ENCODE results near the gene NAB2. TPM values are rescaled to one million over a fixed set of nuclear protein-coding genes. Genes with fewer than 3 reads are reported as not detected.
A peak's percentile ranks its signal among the peaks of the same experiment; 100 is the strongest.
"Not testable (repeated sequence)": the region's sequence is repeated elsewhere in the genome, so short reads cannot be mapped to it uniquely, and the experiment has no call there.

NAB2 gene
- polyA plus RNA-seq, 2 of the 4 experiments (the other 2 are of a cell fraction) = 8.6 to 9.8 TPM

GRCh38 chr12:57073566-57074450 is 15.1 kb upstream of the NAB2 start:
- H3K4me1 ChIP-seq; H3K4me2 ChIP-seq; ATAC-seq; FAIRE-seq; H3K27ac ChIP-seq; DNase-seq (ENCODE audit: low read depth in 1 of 2, low spot score in 1 of 2); H3K4me3 ChIP-seq; H3K9me3 ChIP-seq: not testable (repeated sequence)
- CTCF ChIA-PET = interaction anchor here (0.5 to 20.9 kb wide), 13 partner anchors 9 to 110 kb away, joined by 3 to 440 read pairs (median 5); partner anchors contain the start of genes NAB2 and STAT6
- 93% methylated on average over 6 of the region's 6 CpGs for WGBS (ENCODE audit: missing lambda C conversion rate)
- POLR2A ChIA-PET = interaction anchor here (0.6 to 1.8 kb wide), 3 partner anchors 14 to 167 kb away, joined by 5 to 7 read pairs (median 7); partner anchors contain the start of gene STAT6

DNA sequence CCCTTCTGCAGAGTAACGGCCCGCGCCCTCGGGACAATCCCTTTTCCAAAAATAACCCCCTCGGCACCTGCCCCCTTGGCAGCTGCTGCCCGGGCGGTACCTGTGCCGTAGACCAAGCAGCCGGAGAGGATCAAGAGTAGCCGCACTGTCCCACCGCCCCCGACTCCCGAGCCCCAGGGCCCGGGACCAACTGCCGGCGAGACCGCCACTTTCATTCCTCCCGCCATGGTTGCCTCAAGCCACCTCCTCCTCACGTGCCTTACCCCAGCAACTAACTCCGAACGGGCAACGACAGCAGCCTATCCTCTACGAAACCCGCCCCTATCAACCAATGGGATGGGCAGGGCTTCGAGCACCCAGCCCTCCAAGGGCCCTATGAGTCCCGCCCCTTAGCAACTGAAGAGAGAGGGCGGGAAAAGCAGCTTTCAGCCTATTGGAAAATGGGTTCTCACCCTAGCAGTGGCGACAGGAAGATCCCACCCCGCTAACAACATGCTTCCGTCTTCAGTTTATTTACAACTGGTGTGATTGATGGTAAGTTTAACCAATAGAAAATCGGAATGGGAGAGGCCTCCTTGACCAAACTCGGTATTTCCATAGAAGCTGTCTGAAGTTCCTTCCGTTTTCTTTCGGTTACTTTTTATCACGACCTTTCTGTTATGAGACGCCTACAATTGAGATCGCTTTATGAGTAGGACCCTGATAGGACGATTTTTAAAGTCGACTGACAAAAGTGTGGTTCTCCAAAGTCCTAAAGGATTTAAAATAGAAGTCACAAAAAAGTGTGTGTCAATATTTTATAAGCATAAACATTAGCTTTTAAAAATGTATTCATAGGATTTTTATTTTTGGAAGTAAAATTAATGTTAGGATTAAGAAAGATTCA is 10.2 kb upstream of the NAB2 start, which contains the start of gene NEMP1:
NEMP1 (minus strand) TSS at position 273 of the 886 bp plus-strand sequence; CDS start at position 227, 46 bp downstream.
- peak; percentile 97 for FAIRE-seq
- Histone ChIP-seq H3K9me3 (no peaks in the 10 kb centered on the region), H3K4me2 (peak within 1 kb of the TSS; percentile 82), H3K4me1 (peaks cover 10% of the 10 kb centered on the region; the same call in 2 of the 3 replicates), H3K4me3 (peak within 1 kb of the TSS; percentile 78), H3K27ac (peak within 1 kb of the TSS; percentile 77 to 92)
- POLR2A ChIA-PET = interaction anchor here (0.6 to 2.7 kb wide), 11 partner anchors 9 to 391 kb away, joined by 3 to 63 read pairs (median 6); partner anchors contain the start of genes NAB2, NACA, PTGES3 and STAT6
- DNase-seq (ENCODE audit: low read depth in 1 of 2, low spot score in 1 of 2) = peak; percentile 97 to 100
- WGBS (ENCODE audit: missing lambda C conversion rate) = 3% methylated on average over 35 of the region's 39 CpGs
- peak; percentile 99 to 100 for ATAC-seq
- CTCF ChIA-PET = interaction anchor here (0.6 to 20.9 kb wide), 15 partner anchors 9 to 310 kb away, joined by 3 to 440 read pairs (median 5); partner anchors contain the start of gene STAT6
- peak in 1 of 2 experiments; percentile 67; a peak in 2 of 5 replicates for TF ChIP-seq JUN (IDR thresholded peaks at IDR 0.05)
- 0 out of 2 replicates have a peak, but pooled peaks have one; percentile 9 for TF ChIP-seq SREBF2 (IDR thresholded peaks at IDR 0.05)
- no peak for TF ChIP-seq RCOR1 (IDR thresholded peaks at IDR 0.05; ENCODE audit: low read depth, low read length)
- TF ChIP-seq TP53 (CRISPR knock-in tag; IDR thresholded peaks at IDR 0.05) = no peak
- TF ChIP-seq USF2 (IDR thresholded peaks at IDR 0.05) = peak; percentile 92
- TF ChIP-seq CBX8 (IDR thresholded peaks at IDR 0.05) = no peak
- TF ChIP-seq MAZ (IDR thresholded peaks at IDR 0.05; ENCODE audit: borderline replicate concordance, low read depth, low read length) = no peak
- no peak for TF ChIP-seq HES2 (IDR thresholded peaks at IDR 0.05)
- TF ChIP-seq RFX5 (IDR thresholded peaks at IDR 0.05) = peak; percentile 85; the same call in 1 of the 2 replicates
- peak; percentile 20; the same call in 1 of the 2 replicates for TF ChIP-seq MYC (IDR thresholded peaks at IDR 0.05; ENCODE audit: borderline replicate concordance, low read length)
- peak; percentile 81; the same call in 1 of the 2 replicates for TF ChIP-seq HDAC2 (IDR thresholded peaks at IDR 0.05)
- TF ChIP-seq, protein P1, sequence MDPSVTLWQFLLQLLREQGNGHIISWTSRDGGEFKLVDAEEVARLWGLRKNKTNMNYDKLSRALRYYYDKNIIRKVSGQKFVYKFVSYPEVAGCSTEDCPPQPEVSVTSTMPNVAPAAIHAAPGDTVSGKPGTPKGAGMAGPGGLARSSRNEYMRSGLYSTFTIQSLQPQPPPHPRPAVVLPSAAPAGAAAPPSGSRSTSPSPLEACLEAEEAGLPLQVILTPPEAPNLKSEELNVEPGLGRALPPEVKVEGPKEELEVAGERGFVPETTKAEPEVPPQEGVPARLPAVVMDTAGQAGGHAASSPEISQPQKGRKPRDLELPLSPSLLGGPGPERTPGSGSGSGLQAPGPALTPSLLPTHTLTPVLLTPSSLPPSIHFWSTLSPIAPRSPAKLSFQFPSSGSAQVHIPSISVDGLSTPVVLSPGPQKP (IDR thresholded peaks at IDR 0.05; ENCODE audit: low read depth, low read length) = no peak
- TF ChIP-seq, protein P2, sequence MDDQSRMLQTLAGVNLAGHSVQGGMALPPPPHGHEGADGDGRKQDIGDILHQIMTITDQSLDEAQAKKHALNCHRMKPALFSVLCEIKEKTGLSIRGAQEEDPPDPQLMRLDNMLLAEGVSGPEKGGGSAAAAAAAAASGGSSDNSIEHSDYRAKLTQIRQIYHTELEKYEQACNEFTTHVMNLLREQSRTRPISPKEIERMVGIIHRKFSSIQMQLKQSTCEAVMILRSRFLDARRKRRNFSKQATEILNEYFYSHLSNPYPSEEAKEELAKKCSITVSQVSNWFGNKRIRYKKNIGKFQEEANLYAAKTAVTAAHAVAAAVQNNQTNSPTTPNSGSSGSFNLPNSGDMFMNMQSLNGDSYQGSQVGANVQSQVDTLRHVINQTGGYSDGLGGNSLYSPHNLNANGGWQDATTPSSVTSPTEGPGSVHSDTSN (IDR thresholded peaks at IDR 0.05) = peak; percentile 92
- TF ChIP-seq CHD2 (IDR thresholded peaks at IDR 0.05; ENCODE audit: low read length, partially characterized antibody) = no peak
- no peak for TF ChIP-seq HOXB13 (CRISPR knock-in tag; IDR thresholded peaks at IDR 0.05; ENCODE audit: low read depth)
- peak; percentile 99 for TF ChIP-seq BHLHE40 (IDR thresholded peaks at IDR 0.05; ENCODE audit: low read depth, low read length)
- TF ChIP-seq EHF (CRISPR knock-in tag; IDR thresholded peaks at IDR 0.05) = no peak
- TF ChIP-seq JUNB (IDR thresholded peaks at IDR 0.05) = no peak
- no peak for TF ChIP-seq PHF8 (IDR thresholded peaks at IDR 0.05; ENCODE audit: borderline replicate concordance, low read depth)
- TF ChIP-seq EHMT2 (IDR thresholded peaks at IDR 0.05; ENCODE audit: low read depth) = no peak
- no peak for TF ChIP-seq BCL3 (IDR thresholded peaks at IDR 0.05)
- no peak for TF ChIP-seq HMGXB4 (CRISPR knock-in tag; IDR thresholded peaks at IDR 0.05; ENCODE audit: borderline replicate concordance)
- no peak for TF ChIP-seq CBX2 (IDR thresholded peaks at IDR 0.05; ENCODE audit: borderline replicate concordance, low read depth)
- TF ChIP-seq FOXS1 (CRISPR knock-in tag; IDR thresholded peaks at IDR 0.05) = no peak
- no peak for TF ChIP-seq ZFP36 (IDR thresholded peaks at IDR 0.05; ENCODE audit: borderline replicate concordance, partially characterized antibody)
- no peak for TF ChIP-seq GATA3 (IDR thresholded peaks at IDR 0.05; ENCODE audit: borderline replicate concordance)

Data from A549 (cell line).